NCI-H1048 (cell line): ENCODE data around the gene SRSF12.
A peak's percentile ranks its signal among the peaks of the same experiment; 100 is the strongest.
"Not testable (repeated sequence)": the region's sequence is repeated elsewhere in the genome, so short reads cannot be mapped to it uniquely, and the experiment has no call there.

ENCODE experiments used
- DNase-seq: peaks from one replicate; lab custom pipeline; 2025; lab: John Stamatoyannopoulos, UW

Gene SRSF12

DNA sequence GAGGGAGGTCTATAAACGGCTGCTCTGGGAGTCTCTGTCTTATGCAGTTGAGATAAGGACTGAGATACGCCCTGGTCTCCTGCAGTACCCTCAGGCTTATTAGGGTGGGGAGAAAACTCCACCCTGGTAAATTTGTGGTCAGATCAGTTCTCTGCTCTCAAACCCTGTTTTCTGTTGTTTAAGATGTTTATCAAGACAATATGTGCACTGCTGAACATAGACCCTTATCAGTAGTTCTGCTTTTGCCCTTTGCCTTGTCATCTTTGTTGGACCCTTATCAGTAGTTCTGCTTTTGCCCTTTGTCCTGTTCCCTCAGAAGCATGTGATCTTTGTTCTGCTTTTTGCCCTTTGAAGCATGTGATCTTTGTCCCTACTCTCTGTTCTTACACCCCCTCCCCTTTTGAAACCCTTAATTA lies 10.4 kb upstream of the SRSF12 start:
- not testable (repeated sequence) for DNase-seq

DNA sequence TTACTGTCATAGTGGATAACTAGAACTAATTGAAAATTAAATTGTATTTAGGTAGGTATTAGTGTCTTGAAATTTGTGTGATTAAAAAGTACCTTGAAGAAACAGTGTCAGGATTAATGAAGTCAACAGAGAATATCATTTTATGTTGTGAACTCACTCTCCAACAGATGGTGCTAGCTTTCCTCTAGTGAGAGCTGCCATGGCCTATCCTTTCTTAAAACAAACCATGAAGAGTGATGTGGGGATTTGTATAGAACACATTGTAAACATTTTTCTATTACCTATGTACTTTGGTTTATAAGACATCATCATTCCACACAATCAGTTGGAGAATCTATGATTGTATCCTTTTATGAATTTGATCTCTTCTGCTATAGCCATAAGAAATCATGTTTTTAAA lies 4.8 kb upstream of the SRSF12 start:
- no peak for DNase-seq

DNA sequence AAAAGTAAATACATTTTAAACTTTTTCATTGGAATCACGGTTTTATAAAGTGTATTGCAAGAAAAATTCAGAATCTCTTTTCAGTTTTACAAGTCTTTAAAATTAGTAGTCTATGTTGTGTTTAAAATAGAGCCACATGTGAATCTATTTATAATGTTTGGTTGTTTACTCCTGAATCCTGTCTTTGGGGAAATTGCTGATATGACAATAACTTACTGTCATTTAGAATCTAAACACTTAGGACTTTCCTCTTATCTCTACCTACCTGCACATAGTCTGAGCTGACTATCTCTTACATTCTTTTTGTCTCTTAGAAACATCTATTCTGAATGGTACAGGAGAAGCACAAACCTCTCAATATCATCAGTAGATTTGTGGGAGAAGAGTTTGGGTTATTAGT lies 4.1 kb upstream of the SRSF12 start:
- no peak for DNase-seq

DNA sequence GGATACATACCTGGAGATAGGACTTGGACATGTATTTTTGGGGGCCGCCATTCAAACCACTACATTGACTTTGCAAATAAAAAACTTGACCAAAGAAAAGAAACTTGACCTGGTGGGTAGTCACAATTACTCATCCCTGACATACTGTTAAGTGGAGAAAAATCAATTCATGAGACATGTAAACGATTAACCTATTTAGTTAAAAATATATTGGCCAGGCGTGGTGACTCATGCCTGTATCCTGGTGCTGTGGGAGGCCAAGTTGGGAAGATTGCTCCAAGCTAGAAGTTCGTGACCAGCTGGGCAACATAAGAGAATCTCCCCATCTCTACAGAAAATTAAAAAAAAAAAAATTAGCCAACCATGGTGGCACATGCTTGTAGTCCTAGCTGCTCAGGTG lies 2.5 kb upstream of the SRSF12 start:
- no peak for DNase-seq

DNA sequence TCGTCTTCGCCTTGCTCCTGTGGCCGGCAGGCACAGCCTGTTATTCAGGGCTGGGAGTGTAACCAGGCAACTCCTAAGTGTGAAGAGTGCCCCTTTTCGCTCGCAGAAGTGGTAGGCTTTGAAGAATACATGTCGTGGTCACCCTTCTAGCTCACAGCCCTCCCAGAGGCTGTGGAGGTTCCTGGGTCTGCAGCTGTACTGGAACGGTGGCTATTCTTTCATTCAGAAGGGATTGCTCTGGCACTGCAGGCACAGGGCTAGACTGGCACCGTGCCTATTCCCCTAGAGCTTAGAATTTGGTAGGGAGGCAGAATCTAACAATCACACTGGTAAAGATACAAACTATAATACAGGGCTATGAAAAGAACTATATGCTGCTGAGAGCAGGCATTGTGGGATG lies 1.1 kb upstream of the SRSF12 start:
- DNase-seq = no peak

DNA sequence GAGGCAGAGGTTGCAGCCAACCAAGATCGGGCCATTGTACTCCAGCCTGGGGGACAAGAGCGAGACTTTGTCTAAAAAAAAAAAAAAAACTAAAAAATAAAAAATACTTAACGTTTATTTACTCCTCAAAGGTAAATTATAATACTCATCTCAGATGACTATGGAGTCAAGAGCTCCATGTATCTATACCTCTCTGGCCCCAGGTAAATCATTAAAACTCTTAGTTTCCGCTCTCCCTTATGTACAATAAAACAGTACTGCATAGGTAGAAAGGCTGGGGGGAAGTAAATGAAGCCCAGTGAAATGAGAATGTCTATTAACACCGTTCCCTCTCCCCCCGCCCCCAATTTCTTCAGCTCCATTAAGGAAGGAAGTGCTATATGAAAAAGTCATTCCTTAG lies 1.2 kb downstream of the SRSF12 start:
- DNase-seq = no peak

DNA sequence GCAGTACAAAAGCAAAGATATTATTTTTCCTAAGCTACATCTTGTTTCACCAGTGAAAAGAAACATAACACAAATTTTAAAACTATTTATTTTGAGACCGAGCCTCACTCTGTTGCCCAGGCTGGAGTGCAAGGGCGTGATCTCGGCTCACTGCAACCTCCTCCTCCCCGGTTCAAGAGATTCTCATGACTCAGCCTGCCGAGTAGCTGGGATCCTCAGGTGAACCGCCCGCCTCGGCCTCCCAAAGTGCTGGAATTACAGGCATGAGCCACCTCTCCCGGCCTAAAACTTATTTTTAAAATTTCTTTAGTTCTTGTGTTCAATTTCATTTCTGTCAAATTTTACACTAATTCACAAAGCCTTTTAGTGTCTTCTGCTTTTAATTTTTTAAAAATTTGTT lies 5.9 kb downstream of the SRSF12 start:
- DNase-seq = no peak

DNA sequence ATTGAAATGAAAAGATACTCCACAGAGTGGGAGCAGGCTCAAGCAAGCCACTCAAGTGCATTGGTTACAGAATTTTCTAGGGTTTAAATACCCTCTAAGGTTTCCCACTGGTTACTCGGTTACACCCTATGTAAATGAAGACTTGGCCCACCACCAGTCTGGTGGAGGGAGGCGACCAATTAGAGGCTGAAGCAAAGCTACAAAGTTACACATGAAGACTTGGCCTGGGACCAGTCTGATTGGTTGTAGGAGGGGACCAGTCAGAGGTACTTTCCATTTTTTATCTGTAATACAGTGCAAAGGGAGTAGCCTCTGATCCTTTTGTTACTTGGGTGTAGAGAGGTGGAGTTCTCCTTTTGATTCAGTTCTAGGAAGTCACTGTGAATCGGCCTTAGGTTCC lies 7.6 kb downstream of the SRSF12 start:
- DNase-seq = no peak

DNA sequence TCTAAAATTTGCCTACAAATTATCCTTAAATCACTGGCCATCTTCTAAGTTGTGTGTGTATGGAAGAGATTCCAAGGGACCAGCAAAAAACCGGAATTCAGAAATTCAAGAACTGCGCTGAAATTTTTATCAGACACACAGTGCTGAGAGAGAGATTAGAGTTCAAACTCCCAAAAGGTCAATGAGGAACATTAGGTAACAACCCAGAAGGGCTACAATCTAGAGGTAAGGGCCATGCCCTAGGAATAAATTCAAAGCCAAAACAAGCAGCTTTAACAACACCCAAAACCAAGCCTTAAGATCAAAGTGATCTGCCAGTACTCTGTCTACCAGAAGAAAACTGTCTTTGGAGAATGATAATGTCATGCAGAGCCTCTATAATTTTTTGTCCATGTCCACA lies 17.8 kb downstream of the SRSF12 start:
- DNase-seq = no peak

DNA sequence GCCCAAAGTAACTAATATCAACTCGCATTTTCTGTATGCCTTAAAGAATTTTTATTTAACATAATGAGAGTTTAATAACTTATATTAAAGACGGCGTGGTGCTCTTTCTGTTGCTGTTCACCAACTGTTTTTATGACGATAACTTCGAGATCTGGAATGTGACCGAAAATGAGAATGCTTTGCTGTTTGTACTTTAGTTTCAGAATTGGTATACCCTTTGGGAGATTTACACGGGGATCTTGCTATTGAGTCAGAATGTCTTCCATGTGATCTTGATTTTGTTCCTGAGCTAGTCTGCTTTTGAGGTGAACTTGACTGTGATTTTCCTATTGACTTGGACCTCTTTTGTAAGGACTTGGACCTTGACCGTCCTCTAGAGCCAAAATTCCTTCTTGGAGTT lies 19.4 kb downstream of the SRSF12 start:
- no peak for DNase-seq

DNA sequence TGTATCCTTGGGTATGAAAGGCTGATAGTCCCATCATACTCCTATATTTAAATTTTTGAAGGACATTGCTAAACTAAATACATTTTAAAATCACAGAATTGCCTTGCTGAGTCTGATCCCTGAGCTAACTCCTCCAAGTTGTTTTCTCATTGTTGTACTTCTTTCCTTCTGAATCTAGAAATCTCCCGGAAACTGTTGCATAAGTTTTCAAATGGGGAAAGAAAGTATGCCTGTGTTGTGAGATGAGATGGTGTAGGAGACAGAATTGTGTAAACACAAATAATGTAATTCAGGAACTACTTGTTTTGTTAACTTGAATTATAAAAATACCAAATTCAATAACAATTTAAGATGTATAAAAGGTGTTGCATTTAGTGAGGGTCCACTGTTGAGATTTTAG lies 30.0 kb downstream of the SRSF12 start:
- no peak for DNase-seq

DNA sequence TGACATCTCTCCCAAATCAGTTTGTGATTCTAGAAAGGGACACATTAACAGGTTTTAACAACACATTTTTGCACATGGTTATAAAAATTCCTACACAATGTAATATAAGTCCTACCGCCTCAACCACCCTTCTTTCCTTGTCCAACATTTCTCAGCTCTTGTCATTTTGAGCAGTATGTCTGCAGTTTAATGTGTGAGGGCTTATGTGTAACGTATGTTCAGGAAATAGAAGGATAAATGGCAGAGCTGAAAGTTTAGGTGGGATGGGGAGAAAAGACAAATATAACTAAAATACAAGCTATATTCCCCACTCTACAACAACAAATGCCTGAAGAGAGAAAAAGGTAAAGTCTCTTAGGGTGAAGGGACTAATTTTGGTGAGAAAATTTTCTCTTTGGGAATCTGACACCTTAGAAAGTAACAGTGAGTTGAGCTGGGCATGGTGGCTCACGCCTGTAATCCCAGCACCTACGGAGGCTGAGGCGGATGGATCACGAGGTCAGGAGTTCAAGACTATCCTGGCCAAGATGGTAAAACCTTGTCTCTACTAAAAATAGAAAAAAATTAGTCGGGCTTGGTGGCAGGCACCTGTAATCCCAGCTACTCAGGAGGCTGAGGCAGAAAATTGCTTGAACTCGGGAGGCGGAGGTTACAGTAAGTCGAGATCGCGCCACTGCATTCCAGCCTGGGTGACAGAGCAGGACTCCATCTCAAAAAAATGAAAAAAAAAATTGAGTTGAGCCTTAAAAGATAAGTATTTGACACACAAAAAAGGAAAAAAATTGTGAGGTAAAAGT lies 32.3 kb downstream of the SRSF12 start:
- DNase-seq = no peak

DNA sequence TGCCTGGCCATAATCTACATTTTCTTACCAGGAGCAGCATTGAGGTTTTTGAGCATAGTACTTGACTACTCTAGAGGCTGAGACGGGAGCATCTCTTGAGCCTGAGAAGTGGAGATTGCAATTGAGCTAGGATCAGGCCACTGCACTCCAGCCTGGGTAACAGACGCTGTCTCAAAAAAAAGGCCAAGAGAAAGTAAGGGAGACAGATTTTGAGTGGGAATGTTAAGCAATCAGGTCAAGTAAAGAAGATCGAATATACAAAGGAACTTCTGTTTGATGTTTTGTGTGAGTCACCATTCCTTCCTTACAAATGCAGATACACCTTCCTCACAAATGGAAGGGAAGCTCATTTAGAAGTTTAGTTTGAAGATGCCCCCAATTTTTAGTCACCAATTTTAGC lies 32.9 kb downstream of the SRSF12 start:
- DNase-seq = no peak

DNA sequence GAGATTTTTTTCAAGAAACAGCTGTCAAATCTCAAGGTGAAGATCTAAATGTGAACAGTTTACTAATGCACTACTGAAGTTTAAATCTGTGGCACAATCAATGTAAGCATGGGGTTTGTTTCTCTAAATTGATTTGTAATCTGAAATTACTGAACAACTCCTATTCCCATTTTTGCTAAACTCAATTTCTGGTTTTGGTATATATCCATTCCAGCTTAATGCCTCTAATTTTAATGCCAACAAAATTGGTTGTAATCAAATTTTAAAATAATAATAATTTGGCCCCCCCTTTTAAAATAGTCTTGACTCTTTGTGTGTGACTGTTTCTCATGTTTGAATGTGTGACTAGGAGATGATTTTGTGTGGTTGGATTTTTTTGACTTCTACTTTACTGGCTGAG lies 33.3 kb downstream of the SRSF12 start:
- DNase-seq = no peak

DNA sequence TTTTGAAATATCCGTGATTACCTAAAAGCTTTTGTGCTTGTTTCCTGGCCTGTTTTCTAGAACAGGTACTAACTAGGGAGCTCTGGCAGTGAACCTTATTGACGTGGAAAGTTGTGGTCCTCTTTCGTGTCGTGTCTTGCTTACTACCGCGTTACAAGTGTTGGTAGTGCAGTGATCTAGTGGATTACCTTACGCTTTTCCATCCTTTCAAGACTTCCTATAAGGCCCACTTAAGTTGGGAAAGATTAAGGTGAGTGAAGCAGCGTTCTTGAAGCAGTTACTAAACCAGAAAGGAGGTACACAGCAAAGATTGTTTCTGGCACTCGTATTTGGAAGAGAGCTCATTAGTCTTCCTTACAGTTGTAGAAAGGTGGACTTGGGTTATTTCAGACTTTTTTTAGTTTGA lies 35.4 kb downstream of the SRSF12 start:
- no peak for DNase-seq

DNA sequence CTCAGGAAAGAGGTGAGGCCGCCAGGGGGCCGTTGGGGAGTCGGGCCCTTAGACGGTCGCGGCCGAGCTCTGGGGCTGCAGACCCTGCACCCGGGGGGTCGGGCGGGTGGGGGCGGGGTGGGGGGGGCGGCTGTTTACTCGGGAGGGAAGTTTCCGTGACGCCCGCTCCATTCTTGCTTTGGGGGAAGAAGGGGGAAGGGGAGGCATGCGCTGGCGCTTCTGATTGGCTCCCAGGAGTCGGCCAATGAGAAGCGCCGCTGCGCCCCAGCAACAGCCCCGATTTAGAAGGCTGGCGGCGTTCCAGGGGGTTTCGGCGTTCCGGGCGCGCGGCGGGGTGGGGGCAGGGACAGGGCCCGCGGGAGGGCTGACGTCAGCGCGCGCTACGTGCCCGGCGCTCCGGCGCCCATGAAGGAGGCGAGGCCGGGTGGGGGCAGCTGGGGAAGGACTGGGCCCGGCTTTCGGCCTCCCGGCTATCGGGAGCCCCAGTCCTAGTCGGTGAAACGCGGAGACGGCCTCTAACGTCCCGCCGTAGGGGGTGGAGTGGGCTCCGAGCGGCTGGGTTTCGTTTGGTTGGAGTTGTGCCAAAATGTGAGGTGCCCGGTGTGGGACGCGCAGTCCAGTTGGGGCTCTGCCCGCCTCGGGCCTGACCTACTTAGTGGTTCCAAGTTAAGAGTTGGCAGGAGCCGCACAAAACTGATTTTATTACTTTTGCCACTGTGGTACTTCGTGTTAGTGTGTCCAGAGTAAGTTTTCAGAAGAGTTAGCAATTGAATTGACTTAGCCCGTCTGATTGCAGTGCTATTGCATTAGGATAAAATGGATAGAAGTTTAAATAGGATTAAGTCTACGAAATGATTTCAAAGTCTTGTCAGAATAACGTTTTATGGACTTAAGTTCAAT lies 36.2 kb downstream of the SRSF12 start:
- DNase-seq = peak; percentile 91

DNA sequence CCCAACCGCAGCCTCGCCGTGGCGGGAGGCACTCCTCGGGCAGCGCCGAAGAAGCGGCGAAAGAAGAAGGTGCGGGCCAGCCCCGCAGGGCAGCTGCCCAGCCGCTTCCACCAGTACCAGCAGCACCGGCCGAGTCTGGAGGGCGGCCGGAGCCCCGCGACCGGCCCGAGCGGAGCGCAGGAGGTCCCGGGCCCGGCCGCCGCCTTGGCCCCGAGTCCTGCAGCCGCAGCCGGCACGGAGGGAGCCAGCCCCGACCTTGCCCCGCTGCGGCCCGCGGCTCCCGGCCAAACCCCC lies 36.8 kb downstream of the SRSF12 start:
- no peak for DNase-seq

DNA sequence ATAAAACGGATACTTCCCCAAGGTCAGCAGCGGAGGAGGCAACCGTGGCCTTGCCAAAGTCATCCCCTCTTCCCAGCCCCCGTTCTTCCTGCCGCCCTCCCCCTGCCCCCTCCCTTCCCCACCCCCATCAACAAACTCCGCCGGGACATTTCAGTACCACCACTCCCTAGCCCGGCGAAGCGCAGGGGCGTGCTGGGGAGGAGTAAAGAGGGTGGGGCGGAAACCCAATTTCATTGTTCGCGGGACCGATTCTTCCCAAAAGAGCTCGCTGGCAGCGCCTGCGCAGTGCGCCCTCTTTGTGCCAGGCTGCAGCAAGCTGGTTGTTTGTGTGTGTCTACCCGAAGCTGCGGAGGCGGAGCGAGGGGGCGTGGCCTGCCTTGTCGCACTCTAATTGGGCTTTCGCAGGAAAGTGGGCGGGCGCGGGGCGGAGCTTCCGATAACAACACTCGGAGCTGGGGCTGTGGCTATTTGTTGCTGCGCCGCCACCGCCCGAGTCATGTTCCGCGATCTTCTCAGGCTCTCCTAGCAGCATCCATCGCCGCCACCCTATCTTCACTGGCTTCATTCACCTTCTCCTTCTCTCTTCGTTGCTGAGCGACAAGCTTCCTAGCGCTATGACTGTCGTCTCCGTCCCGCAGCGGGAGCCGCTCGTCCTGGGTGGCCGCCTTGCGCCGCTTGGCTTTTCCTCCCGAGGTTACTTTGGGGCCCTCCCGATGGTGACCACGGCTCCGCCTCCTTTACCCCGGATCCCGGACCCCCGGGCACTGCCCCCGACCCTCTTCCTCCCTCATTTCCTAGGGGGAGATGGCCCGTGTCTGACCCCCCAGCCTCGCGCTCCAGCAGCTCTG lies 37.4 kb downstream of the SRSF12 start, which contains the start of gene PNRC1:
Gene PNRC1 (plus strand): TSS at position 471 of the 848 bp plus-strand sequence. CDS start 144 bp downstream, at position 615.
- DNase-seq = peak; percentile 99

DNA sequence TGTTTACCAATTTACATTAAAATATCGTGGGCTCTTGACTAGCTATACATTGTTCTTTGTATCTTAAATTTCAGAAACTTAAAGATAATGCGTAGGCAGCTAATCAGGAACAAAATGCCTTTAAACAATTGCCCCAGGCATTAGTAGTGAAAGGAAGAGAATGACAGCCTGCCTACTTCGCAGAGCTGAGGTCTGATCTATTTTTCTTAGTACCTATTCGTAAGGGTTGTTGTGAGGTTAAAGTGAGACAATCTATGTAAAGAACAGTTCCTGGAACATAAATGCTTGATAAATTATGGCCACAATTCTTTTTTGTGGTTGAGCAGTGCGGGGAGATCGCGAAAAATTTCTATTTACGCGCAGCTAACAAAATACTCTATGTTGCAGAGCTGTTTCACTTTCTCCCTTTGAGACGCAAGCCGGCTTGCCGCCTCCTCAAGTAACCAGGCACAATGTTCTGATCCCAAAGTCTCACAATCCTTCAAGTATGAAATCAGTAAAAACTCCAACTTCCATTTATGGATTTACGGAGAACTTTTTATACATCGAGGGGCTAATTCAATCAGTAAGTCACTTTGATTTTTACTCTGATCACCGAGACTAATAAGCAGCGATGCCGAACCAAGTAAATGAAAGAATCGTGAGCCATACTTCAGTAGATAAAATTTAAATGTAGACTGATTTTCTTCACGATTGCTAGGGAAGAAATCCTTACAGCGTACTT lies 38.2 kb downstream of the SRSF12 start:
- no peak for DNase-seq

DNA sequence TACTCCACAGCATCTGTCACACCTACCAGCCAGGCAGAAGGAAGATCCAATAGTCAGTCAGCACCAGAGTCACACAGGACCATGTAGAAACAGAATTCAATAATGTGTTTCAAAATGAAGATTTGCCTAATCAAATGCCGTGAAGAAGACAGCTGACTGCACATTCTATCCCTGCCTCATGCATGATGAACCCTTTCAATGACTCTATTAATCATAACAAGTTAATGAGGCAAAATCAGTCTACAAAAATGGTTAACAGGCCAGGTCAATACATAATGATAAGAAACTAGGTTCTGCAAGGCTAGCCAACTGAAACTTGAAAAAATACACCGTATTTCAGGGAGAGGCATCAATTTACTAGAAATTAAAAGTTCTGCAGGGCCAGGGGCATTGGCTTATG lies 44.0 kb downstream of the SRSF12 start:
- DNase-seq = no peak

DNA sequence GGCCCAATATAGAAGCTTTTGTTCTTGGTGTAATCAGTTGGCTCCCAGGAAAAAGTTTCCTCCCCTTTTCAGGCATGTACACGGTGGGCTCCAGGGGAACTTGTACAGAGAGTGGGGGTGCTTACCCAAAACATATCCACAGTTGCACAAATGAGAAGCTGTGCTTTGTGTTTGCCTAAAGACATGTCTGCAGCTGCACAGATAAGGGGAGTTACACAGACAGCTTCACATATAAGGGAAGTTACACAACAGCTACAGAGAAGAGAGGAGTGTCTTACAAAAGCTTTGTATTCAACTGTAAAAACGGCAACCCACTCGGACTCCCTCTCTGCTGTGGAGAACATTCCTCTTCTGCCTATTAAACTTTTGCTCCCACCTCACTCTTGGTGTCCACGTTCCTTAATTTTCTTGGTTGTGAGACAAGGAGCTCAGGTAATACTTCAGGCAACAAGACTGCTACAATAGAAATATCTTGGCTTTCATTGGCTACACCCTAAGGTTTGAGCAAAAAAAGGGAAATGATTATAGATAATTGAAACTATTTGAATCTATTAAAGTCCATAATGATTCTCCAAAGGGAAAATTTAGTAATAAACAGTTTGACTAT lies 44.8 kb downstream of the SRSF12 start:
- no peak for DNase-seq
